GM12878 (cell line): ENCODE results near the gene ABI1. TPM values are rescaled to one million over a fixed set of nuclear protein-coding genes. Genes with fewer than 3 reads are reported as not detected.

Experiments used
- ATAC-seq: fragments of 200-7000 bp; cut with Tn5 transposase; 3 replicates; pipeline ENCODE4 v1.9.1; 2020; ENCODE audit warnings: mild to moderate bottlenecking, moderate library complexity
- BruUV-seq: library from RNA; stranded (reverse); fragments of 400-500 nt; replicated peaks from 2 replicates; lab custom pipeline; 2021; lab: Mats Ljungman, UMichigan
- CTCF ChIA-PET: fragments of 300-600 bp; sonication (Branson Sonifier 250); formaldehyde crosslinking; extraction: SDS; loops from one replicate; lab custom pipeline; 2021; ENCODE audit warnings: inconsistent platforms; lab: Yijun Ruan, JAX
- POLR2A ChIA-PET: fragments of 350-600 bp; formaldehyde crosslinking; extraction: SDS; loops from one replicate; lab custom pipeline; 2021; ENCODE audit warnings: inconsistent platforms; lab: Charles Lee
- RAD21 ChIA-PET: fragments of 300-600 bp; sonication (Branson Sonifier 250); formaldehyde crosslinking; loops from one replicate; lab custom pipeline; 2023; ENCODE audit warnings: antibody characterized with exemption; ENCODE audit not compliant: unreplicated experiment; lab: Charles Lee
- SMC1A ChIA-PET: fragments of 300-600 bp; sonication (Branson Sonifier 250); formaldehyde crosslinking; loops from one replicate; lab custom pipeline; 2023; ENCODE audit not compliant: unreplicated experiment, uncharacterized antibody; lab: Charles Lee
- DNase-seq: peaks from one replicate; pipeline ENCODE4 v3.0.0-alpha.2; 2011; ENCODE audit warnings: low read depth, low spot score
- FAIRE-seq: peaks from 3 replicates; lab custom pipeline; 2011; peaks lifted over from hg19 to GRCh38; lab: Jason Lieb, UNC
- H2AFZ ChIP-seq: 2 replicates; pipeline ENCODE4 v1.6.0; 2011; ENCODE audit warnings: low read depth, low read length, control low read depth; ENCODE audit not compliant: control insufficient read depth
- H3K27ac ChIP-seq: 2 replicates; pipeline ENCODE4 v1.5.1; 2011; ENCODE audit warnings: control low read depth; ENCODE audit not compliant: control insufficient read depth, insufficient read depth
- H3K27me3 ChIP-seq, 2 experiments: replicated peaks in 1 of 2; 2 replicates each; pipeline versions ENCODE4 v1.6.0 to v1.6.1; 2011; ENCODE audit warnings: low read length in 1 of 2; ENCODE audit not compliant: control insufficient read depth in 2 of 2, insufficient read depth in 2 of 2
- H3K36me3 ChIP-seq, 2 experiments: 2 replicates each; pipeline ENCODE4 v1.5.1; 2011; ENCODE audit warnings: low read length in 1 of 2; ENCODE audit not compliant: control insufficient read depth in 2 of 2, insufficient read depth in 2 of 2
- H3K4me1 ChIP-seq: 2 replicates; pipeline ENCODE4 v1.6.1; 2011; ENCODE audit warnings: mild to moderate bottlenecking, low read length, moderate library complexity, mixed read lengths; ENCODE audit not compliant: control insufficient read depth, insufficient read depth
- H3K4me2 ChIP-seq: 2 replicates; pipeline ENCODE4 v1.6.0; 2011; ENCODE audit warnings: control low read depth; ENCODE audit not compliant: control insufficient read depth, insufficient read depth
- H3K4me3 ChIP-seq: fragments of 200-600 bp; sonication (generic); 2 replicates; pipeline ENCODE4 v1.5.1; 2016
- H3K79me2 ChIP-seq: 2 replicates; pipeline ENCODE4 v1.6.0; 2011; ENCODE audit warnings: low read length; ENCODE audit not compliant: control insufficient read depth, insufficient read depth
- H3K9ac ChIP-seq: 2 replicates; pipeline ENCODE4 v1.8.0; 2011; ENCODE audit warnings: low read length, control low read depth, mixed read lengths; ENCODE audit not compliant: control insufficient read depth, insufficient read depth
- H3K9me3 ChIP-seq: replicated peaks from 3 replicates; pipeline ENCODE4 v1.5.1; 2011; ENCODE audit warnings: mild to moderate bottlenecking, low read length; ENCODE audit not compliant: control insufficient read depth, insufficient read depth
- H4K20me1 ChIP-seq: 2 replicates; pipeline ENCODE4 v1.6.0; 2011; ENCODE audit not compliant: control insufficient read depth, insufficient read depth
- ASH2L ChIP-seq: fragments of 300-600, 200-600 bp; sonication (generic); IDR thresholded peaks from 2 replicates; pipeline ENCODE4 v1.6.1; 2017; ENCODE audit warnings: low read depth, mild to moderate bottlenecking, borderline replicate concordance
- ATF3 ChIP-seq: IDR thresholded peaks from 2 replicates; pipeline ENCODE4 v1.6.1; 2011; ENCODE audit warnings: low read depth, mild to moderate bottlenecking, low read length, moderate library complexity, borderline replicate concordance; ENCODE audit errors: extremely low read depth
- BRCA1 ChIP-seq: IDR thresholded peaks from 2 replicates; pipeline ENCODE4 v1.6.1; 2011; ENCODE audit warnings: low read depth, low read length, improper control_type of control experiment
- CEBPZ ChIP-seq: fragments of 150-350 bp; IDR thresholded peaks from 2 replicates; pipeline ENCODE4 v1.6.1; 2016; ENCODE audit warnings: low read depth, low read length
- CHD1 ChIP-seq: IDR thresholded peaks from 2 replicates; pipeline ENCODE4 v1.6.1; 2012; ENCODE audit warnings: low read depth, low read length, improper control_type of control experiment
- CHD4 ChIP-seq: fragments of 200-600 bp; sonication (generic); IDR thresholded peaks from 2 replicates; pipeline ENCODE4 v1.6.1; 2016; ENCODE audit warnings: mild to moderate bottlenecking
- EP300 ChIP-seq, 2 experiments: fragments of 150-350 bp in 1 of 2; IDR thresholded peaks; 2 replicates each; pipeline ENCODE4 v1.6.1; 2011 to 2012; ENCODE audit warnings: low read depth in 2 of 2, low read length in 2 of 2, borderline replicate concordance in 1 of 2, improper control_type of control experiment in 1 of 2, inconsistent platforms in 1 of 2; ENCODE audit not compliant: control insufficient read depth in 1 of 2
- FOS ChIP-seq: IDR thresholded peaks from 3 replicates; pipeline ENCODE4 v1.6.1; 2011; ENCODE audit warnings: borderline replicate concordance; ENCODE audit not compliant: insufficient read length; ENCODE audit errors: extremely low read depth
- FOXM1 ChIP-seq: IDR thresholded peaks from 2 replicates; pipeline ENCODE4 v1.6.1; 2012; ENCODE audit warnings: low read depth, mild to moderate bottlenecking, inconsistent platforms, low read length, moderate library complexity
- HDGF ChIP-seq: fragments of 450-650 bp; IDR thresholded peaks from 2 replicates; pipeline ENCODE4 v1.6.1; 2016; ENCODE audit warnings: antibody characterized with exemption
- NFYB ChIP-seq: IDR thresholded peaks from 2 replicates; pipeline ENCODE4 v1.6.1; 2011; ENCODE audit warnings: low read depth, mild to moderate bottlenecking, low read length, improper control_type of control experiment, moderate library complexity; ENCODE audit not compliant: insufficient read depth
- RAD21 ChIP-seq: IDR thresholded peaks from 2 replicates; pipeline ENCODE4 v1.6.1; 2011; ENCODE audit warnings: mild to moderate bottlenecking, low read depth, low read length, moderate library complexity; ENCODE audit not compliant: insufficient read depth
- RBBP5 ChIP-seq: fragments of 200-600 bp; sonication (generic); conservative IDR thresholded peaks from 2 replicates; pipeline ENCODE4 v1.6.1; 2016
- WRNIP1 ChIP-seq: IDR thresholded peaks from 2 replicates; pipeline ENCODE4 v1.6.1; 2011; ENCODE audit warnings: low read depth, low read length, improper control_type of control experiment, borderline replicate concordance
- YY1 ChIP-seq: IDR thresholded peaks from 2 replicates; pipeline ENCODE4 v1.6.1; 2011; ENCODE audit warnings: low read depth, mild to moderate bottlenecking, low read length
- ZBTB33 ChIP-seq: fragments of 450-650 bp; IDR thresholded peaks from 2 replicates; pipeline ENCODE4 v1.6.1; 2017; ENCODE audit warnings: mild to moderate bottlenecking
- WGBS: methylation state at CpG from one replicate; pipeline ENCODE4 v1.1.6; 2016; ENCODE audit warnings: low lambda C conversion rate; ENCODE audit not compliant: insufficient replicate concordance, insufficient coverage; ENCODE audit errors: missing lambda C conversion rate; 5-methylcytosine and 5-hydroxymethylcytosine counted together
- in situ Hi-C: fragments of 300-500 bp; cut with MboI; formaldehyde crosslinking; loops from 9 replicates; pipeline ENCODE4 v1.14.3; 2018; ENCODE audit warnings: mixed read lengths
- intact Hi-C: fragments of 100-400 bp; cut with micrococcal nuclease; formaldehyde crosslinking; loops from one replicate; pipeline ENCODE4 v1.14.2; 2022; ENCODE audit not compliant: unreplicated experiment
- polyA plus RNA-seq, 11 experiments: library from polyadenylated mRNA; depleted of rRNA in 4 of 11; unstranded in 6 of 11; stranded (reverse) in 5 of 11; fragments of >200 nt; fragmentation: Nextera tagmentation in 4 of 11; fragmentation: Illumina TruSeq in 1 of 11; extraction: Ambion mirVana in 4 of 11; extraction: Trizol in 1 of 11; gene quantifications; 1 replicate in 1 of 11; 2 replicates in 10 of 11; pipeline versions ENCODE4 v1.2.1 to v1.2.3, GENCODE V29; 2011 to 2016; ENCODE audit warnings: inconsistent platforms in 2 of 11, missing spikeins in 2 of 11, low read depth in 1 of 11
- total RNA-seq, 4 experiments: library from RNA; depleted of rRNA in 3 of 4; stranded (reverse); fragments of >200 nt in 3 of 4; fragmentation: Illumina TruSeq in 1 of 4; extraction: Trizol in 1 of 4; gene quantifications; 2 replicates each; pipeline versions ENCODE4 v1.2.1 to v1.2.3, GENCODE V29; 2013 to 2021

Gene ABI1
- total and polyA plus RNA-seq, 10 of the 15 experiments (the other 5 are each of a cell fraction or from before 2014, with no cell fraction given), result 31.2 to 73.2 (median 50.7) TPM

- TF ChIP-seq FOXM1 (no peak), HDGF (no peak), ASH2L (no peak), ZBTB33 (no peak), CHD4 (no peak), RBBP5 (no peak), WRNIP1 (no peak), FOS (no peak)
These were observed 145.6 kb downstream of the ABI1 start (continued) for GRCh38 chr10:26715137-26715487.

GRCh38 chr10:26714415-26715136, 146.2 kb downstream of the ABI1 start:
- Histone ChIP-seq H3K79me2 (no peaks in the 10 kb centered on the region), H3K4me3 (no peak overlapping the region), H3K27me3 (no peaks in the 10 kb centered on the region), H4K20me1 (no peaks in the 10 kb centered on the region), H2AFZ (no peak overlapping the region), H3K9ac (no peak overlapping the region), H3K27ac (no peak overlapping the region), H3K4me1 (no peaks in the 10 kb centered on the region), H3K36me3 (peaks cover 8 to 13% of the 10 kb centered on the region in 2 experiments), H3K4me2 (no peak overlapping the region), H3K9me3 (no peaks in the 10 kb centered on the region)
- BruUV-seq, result TSS peak; percentile 24
- in situ Hi-C loops (no loop called here), intact Hi-C loops (no loop called here)
- no peak for FAIRE-seq
- ChIA-PET RAD21 (interaction anchor here (1.2 kb wide), 1 partner anchor 167 kb away, joined by 4 read pairs; no protein-coding TSS in a partner anchor), CTCF (interaction anchor here (0.5 to 2.7 kb wide), 3 partner anchors 12 to 439 kb away, joined by 4 to 10 read pairs (median 4); no protein-coding TSS in a partner anchor), SMC1A (interaction anchor here (0.6 kb wide), 1 partner anchor 248 kb away, joined by 3 read pairs; no protein-coding TSS in a partner anchor), POLR2A (interaction anchor here (0.6 kb wide), 1 partner anchor 116 kb away, joined by 4 read pairs; no protein-coding TSS in a partner anchor)
- WGBS, result no CpG with 5 or more reads among the region's 1 CpG
- no peak for ATAC-seq
- no peak for DNase-seq
- no peak for TF ChIP-seq BRCA1
- no peak for TF ChIP-seq NFYB
- TF ChIP-seq FOXM1, result no peak
- TF ChIP-seq CEBPZ, result no peak
- TF ChIP-seq CHD1, result no peak
- TF ChIP-seq RAD21, result no peak
- TF ChIP-seq ATF3, result no peak
- TF ChIP-seq YY1, result no peak
- TF ChIP-seq EP300 (IDR thresholded peaks at IDR 0.05; ENCODE audit: borderline replicate concordance in 1 of 2, control insufficient read depth in 1 of 2, low read depth in 2 of 2, low read length in 2 of 2), result no peak
